ENCODE results near the gene SBNO2.
"Not testable (repeated sequence)": the region's sequence is repeated elsewhere in the genome, so short reads cannot be mapped to it uniquely, and the experiment has no call there.

The SBNO2 gene

GRCh38 chr19:1205114-1206099, 31.3 kb upstream of the SBNO2 start, which contains the start of gene STK11:
STK11 (plus strand) TSS chr19:1205778; CDS start chr19:1206914, 1,136 bp downstream.
- no peaks in the 10 kb centered on the region for H3K9me3 ChIP-seq (ENCODE audit: control insufficient read depth, insufficient read depth, low read length)
- peaks cover 6% of the 10 kb centered on the region; the same call in 1 of the 2 replicates for H3K36me3 ChIP-seq (ENCODE audit: control insufficient read depth, insufficient read depth, low read length)
- H3K27me3 ChIP-seq (ENCODE audit: control insufficient read depth, insufficient read depth, low read length), result no peaks in the 10 kb centered on the region
- peak within 1 kb of the TSS; percentile 83 for H3K4me3 ChIP-seq (ENCODE audit: low read depth, low read length)
- H3K27ac ChIP-seq (ENCODE audit: low read depth, low read length), result peak within 1 kb of the TSS; percentile 80
- H3K4me1 ChIP-seq (ENCODE audit: control insufficient read depth, insufficient read depth, low read length), result peaks cover 4% of the 10 kb centered on the region; the same call in 1 of the 2 replicates
- peak within 1 kb of the TSS; percentile 36; the same call in 1 of the 2 replicates for H3K9ac ChIP-seq (ENCODE audit: low read depth, low read length)

GRCh38 chr19:1200614-1201013, 26.5 kb upstream of the SBNO2 start:
- not testable (repeated sequence) for H3K9me3 ChIP-seq (ENCODE audit: control insufficient read depth, insufficient read depth, low read length); H3K27ac ChIP-seq (ENCODE audit: low read depth, low read length); H3K4me3 ChIP-seq (ENCODE audit: low read depth, low read length); H3K27me3 ChIP-seq (ENCODE audit: control insufficient read depth, insufficient read depth, low read length); H3K36me3 ChIP-seq (ENCODE audit: control insufficient read depth, insufficient read depth, low read length); H3K9ac ChIP-seq (ENCODE audit: low read depth, low read length); H3K4me1 ChIP-seq (ENCODE audit: control insufficient read depth, insufficient read depth, low read length)

DNA sequence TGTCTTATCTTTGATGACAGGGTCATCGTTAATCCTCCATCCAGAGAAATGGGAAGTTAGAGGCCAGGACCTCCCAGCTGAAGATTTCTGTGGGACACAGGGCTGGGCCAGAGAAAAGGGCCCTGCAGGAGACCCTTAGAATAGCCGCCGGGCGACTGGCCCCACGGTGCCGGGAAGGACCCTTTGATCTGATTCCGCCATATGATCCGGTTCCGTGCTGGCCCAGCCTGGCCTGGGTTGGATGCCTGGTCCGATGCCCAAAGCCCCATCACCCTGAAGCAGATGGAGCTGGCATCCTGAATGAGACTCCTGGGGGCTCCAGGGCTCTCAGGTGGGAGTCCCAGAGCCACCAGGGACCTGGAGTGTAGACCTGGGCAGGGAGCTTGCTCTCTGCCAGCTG, 25.5 kb upstream of the SBNO2 start:
- Histone ChIP-seq H3K9me3 (ENCODE audit: control insufficient read depth, insufficient read depth, low read length) (no peaks in the 10 kb centered on the region), H3K27ac (ENCODE audit: low read depth, low read length) (no peak overlapping the region), H3K4me1 (ENCODE audit: control insufficient read depth, insufficient read depth, low read length) (no peaks in the 10 kb centered on the region), H3K27me3 (ENCODE audit: control insufficient read depth, insufficient read depth, low read length) (no peaks in the 10 kb centered on the region), H3K36me3 (ENCODE audit: control insufficient read depth, insufficient read depth, low read length) (no peaks in the 10 kb centered on the region), H3K9ac (ENCODE audit: low read depth, low read length) (no peak overlapping the region), H3K4me3 (ENCODE audit: low read depth, low read length) (no peak overlapping the region)

DNA sequence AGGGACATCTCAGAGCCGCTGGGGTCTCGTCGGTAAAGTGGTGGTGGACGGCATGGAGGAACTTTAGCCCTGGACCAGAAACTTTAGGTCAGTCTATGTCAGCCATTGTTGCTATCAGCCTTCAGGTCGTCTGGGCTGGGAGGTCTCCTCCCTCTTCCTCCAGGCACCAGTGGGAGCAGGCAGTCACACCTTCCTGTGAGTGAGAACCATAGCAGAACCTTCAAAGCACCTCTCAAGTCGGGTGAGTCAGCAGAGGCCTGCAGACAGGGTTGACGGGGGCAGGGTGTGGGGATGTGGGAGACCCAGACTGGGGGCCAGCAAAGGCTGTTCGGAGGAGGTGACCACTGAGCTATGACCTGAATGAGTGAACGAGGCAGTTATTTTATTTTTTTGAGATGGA, 15.4 kb upstream of the SBNO2 start:
- Histone ChIP-seq H3K4me3 (ENCODE audit: low read depth, low read length) (no peak overlapping the region), H3K4me1 (ENCODE audit: control insufficient read depth, insufficient read depth, low read length) (no peaks in the 10 kb centered on the region), H3K9me3 (ENCODE audit: control insufficient read depth, insufficient read depth, low read length) (no peaks in the 10 kb centered on the region), H3K9ac (ENCODE audit: low read depth, low read length) (no peak overlapping the region), H3K27ac (ENCODE audit: low read depth, low read length) (peak overlapping the region; percentile 56), H3K36me3 (ENCODE audit: control insufficient read depth, insufficient read depth, low read length) (no peaks in the 10 kb centered on the region), H3K27me3 (ENCODE audit: control insufficient read depth, insufficient read depth, low read length) (no peaks in the 10 kb centered on the region)

DNA sequence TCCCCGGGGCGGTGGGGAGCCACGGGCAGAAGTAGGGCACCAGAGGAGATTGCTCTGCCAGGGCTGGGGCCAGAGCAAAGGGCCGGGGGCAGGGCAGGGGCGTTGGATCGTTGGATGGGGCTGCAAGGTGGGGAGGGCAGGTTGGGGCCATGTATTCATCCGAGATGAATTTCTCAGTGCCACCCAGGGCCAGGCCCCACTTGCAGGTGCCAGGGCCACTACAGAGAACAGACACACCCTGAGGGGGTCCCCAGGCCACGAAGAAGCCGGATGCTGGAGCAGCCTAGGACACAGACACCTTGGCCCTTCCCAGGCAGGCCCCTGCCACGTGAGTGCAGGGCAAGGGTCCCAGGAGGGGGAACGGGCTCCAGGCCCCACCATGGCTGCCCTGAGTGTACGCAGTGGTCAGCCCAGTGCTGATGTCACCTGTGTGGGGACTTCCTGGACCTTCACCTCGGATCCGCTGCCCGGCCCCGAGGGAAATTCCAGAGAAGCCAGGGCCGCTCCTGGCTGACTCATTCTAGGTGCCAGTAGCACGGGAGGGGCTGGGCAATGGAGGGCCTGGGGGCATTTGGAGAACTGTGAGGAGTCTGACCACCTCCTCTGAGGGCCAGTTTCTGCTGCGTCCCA, 9.6 kb upstream of the SBNO2 start:
- H3K4me3 ChIP-seq (ENCODE audit: low read depth, low read length), result no peak overlapping the region
- peaks cover 6% of the 10 kb centered on the region; the same call in 1 of the 2 replicates for H3K4me1 ChIP-seq (ENCODE audit: control insufficient read depth, insufficient read depth, low read length)
- no peak overlapping the region for H3K9ac ChIP-seq (ENCODE audit: low read depth, low read length)
- no peaks in the 10 kb centered on the region for H3K36me3 ChIP-seq (ENCODE audit: control insufficient read depth, insufficient read depth, low read length)
- H3K27me3 ChIP-seq (ENCODE audit: control insufficient read depth, insufficient read depth, low read length), result no peaks in the 10 kb centered on the region
- peak overlapping the region; percentile 42 for H3K27ac ChIP-seq (ENCODE audit: low read depth, low read length)
- H3K9me3 ChIP-seq (ENCODE audit: control insufficient read depth, insufficient read depth, low read length), result no peaks in the 10 kb centered on the region

GRCh38 chr19:1182727-1183126, 8.7 kb upstream of the SBNO2 start:
- no peak overlapping the region for H3K9ac ChIP-seq (ENCODE audit: low read depth, low read length)
- H3K36me3 ChIP-seq (ENCODE audit: control insufficient read depth, insufficient read depth, low read length), result no peaks in the 10 kb centered on the region
- no peaks in the 10 kb centered on the region for H3K9me3 ChIP-seq (ENCODE audit: control insufficient read depth, insufficient read depth, low read length)
- H3K27ac ChIP-seq (ENCODE audit: low read depth, low read length), result no peak overlapping the region
- H3K4me3 ChIP-seq (ENCODE audit: low read depth, low read length), result no peak overlapping the region
- peaks cover 6% of the 10 kb centered on the region; the same call in 1 of the 2 replicates for H3K4me1 ChIP-seq (ENCODE audit: control insufficient read depth, insufficient read depth, low read length)
- no peaks in the 10 kb centered on the region for H3K27me3 ChIP-seq (ENCODE audit: control insufficient read depth, insufficient read depth, low read length)

GRCh38 chr19:1182068-1182467, 8.0 kb upstream of the SBNO2 start:
- H3K27me3 ChIP-seq (ENCODE audit: control insufficient read depth, insufficient read depth, low read length), result no peaks in the 10 kb centered on the region
- H3K4me1 ChIP-seq (ENCODE audit: control insufficient read depth, insufficient read depth, low read length), result peaks cover 6% of the 10 kb centered on the region; the same call in 1 of the 2 replicates
- no peaks in the 10 kb centered on the region for H3K36me3 ChIP-seq (ENCODE audit: control insufficient read depth, insufficient read depth, low read length)
- H3K9ac ChIP-seq (ENCODE audit: low read depth, low read length), result no peak overlapping the region
- no peak overlapping the region for H3K4me3 ChIP-seq (ENCODE audit: low read depth, low read length)
- no peak overlapping the region for H3K27ac ChIP-seq (ENCODE audit: low read depth, low read length)
- H3K9me3 ChIP-seq (ENCODE audit: control insufficient read depth, insufficient read depth, low read length), result no peaks in the 10 kb centered on the region

- H3K27me3 ChIP-seq (ENCODE audit: control insufficient read depth, insufficient read depth, low read length), result no peaks in the 10 kb centered on the region
- peaks cover 6% of the 10 kb centered on the region; the same call in 1 of the 2 replicates for H3K4me1 ChIP-seq (ENCODE audit: control insufficient read depth, insufficient read depth, low read length)
- no peak overlapping the region for H3K9ac ChIP-seq (ENCODE audit: low read depth, low read length)
- H3K9me3 ChIP-seq (ENCODE audit: control insufficient read depth, insufficient read depth, low read length), result no peaks in the 10 kb centered on the region
- no peak overlapping the region for H3K27ac ChIP-seq (ENCODE audit: low read depth, low read length)
- H3K4me3 ChIP-seq (ENCODE audit: low read depth, low read length), result no peak overlapping the region
- no peaks in the 10 kb centered on the region for H3K36me3 ChIP-seq (ENCODE audit: control insufficient read depth, insufficient read depth, low read length)
Measured at GRCh38 chr19:1181606-1182005, 7.5 kb upstream of the SBNO2 start.

- no peaks in the 10 kb centered on the region for H3K27me3 ChIP-seq (ENCODE audit: control insufficient read depth, insufficient read depth, low read length)
- peak overlapping the region; percentile 39 for H3K27ac ChIP-seq (ENCODE audit: low read depth, low read length)
- no peak overlapping the region for H3K9ac ChIP-seq (ENCODE audit: low read depth, low read length)
- no peak overlapping the region for H3K4me3 ChIP-seq (ENCODE audit: low read depth, low read length)
- peaks cover 6% of the 10 kb centered on the region; the same call in 1 of the 2 replicates for H3K4me1 ChIP-seq (ENCODE audit: control insufficient read depth, insufficient read depth, low read length)
- no peaks in the 10 kb centered on the region for H3K9me3 ChIP-seq (ENCODE audit: control insufficient read depth, insufficient read depth, low read length)
- no peaks in the 10 kb centered on the region for H3K36me3 ChIP-seq (ENCODE audit: control insufficient read depth, insufficient read depth, low read length)
Measured at GRCh38 chr19:1177322-1178114, 3.5 kb upstream of the SBNO2 start.

DNA sequence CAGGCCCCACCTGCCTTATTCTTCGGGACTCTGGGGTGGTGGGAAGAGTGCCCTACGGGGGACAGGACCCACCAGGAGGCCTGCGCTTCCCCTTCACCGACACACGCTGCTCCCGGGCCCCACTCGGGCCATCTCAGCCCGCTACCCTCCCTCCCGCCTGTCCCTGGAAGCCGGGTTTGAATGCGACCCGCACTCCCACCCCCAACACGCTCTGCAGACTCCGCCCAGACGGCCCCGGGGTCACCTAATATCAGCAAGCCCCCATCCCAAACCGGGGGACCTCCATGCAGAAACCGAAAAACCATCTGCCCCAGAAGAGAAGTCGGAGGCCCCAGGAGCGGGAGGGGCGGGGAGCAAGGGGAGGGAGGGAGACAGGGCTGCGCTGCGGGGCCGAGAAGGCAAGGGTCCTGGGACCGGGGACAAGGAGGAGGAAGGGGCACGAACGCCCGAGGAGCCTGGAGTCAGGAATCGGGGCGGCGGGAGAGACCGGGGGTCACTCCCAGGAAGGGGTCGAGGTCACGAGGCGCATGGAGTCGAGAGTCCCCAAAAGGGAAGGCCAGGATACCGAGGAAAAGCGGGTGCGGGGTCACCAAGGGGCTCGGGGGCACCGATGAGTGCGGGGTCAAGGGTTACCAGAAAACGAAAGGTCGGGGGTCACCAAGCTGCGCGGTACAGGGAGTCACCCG, 766 bp downstream of the SBNO2 start:
- peaks cover 8% of the 10 kb centered on the region; the same call in 1 of the 2 replicates for H3K4me1 ChIP-seq (ENCODE audit: control insufficient read depth, insufficient read depth, low read length)
- H3K4me3 ChIP-seq (ENCODE audit: low read depth, low read length), result peak overlapping the region; percentile 89
- no peaks in the 10 kb centered on the region for H3K36me3 ChIP-seq (ENCODE audit: control insufficient read depth, insufficient read depth, low read length)
- peak overlapping the region; percentile 45; the same call in 1 of the 2 replicates for H3K9ac ChIP-seq (ENCODE audit: low read depth, low read length)
- no peaks in the 10 kb centered on the region for H3K27me3 ChIP-seq (ENCODE audit: control insufficient read depth, insufficient read depth, low read length)
- no peaks in the 10 kb centered on the region for H3K9me3 ChIP-seq (ENCODE audit: control insufficient read depth, insufficient read depth, low read length)
- peak overlapping the region; percentile 84 for H3K27ac ChIP-seq (ENCODE audit: low read depth, low read length)
